Panc1 (cell line): ENCODE results near the gene CHPF2. TPM values are rescaled to one million over a fixed set of nuclear protein-coding genes. Genes with fewer than 3 reads are reported as not detected.

Source experiments
- ATAC-seq: fragments of 200-7000 bp; cut with Tn5 transposase; 2 replicates; pipeline ENCODE4 v1.9.1; 2020; ENCODE audit warnings: mild to moderate bottlenecking, moderate library complexity
- Bru-seq: library from RNA; stranded (reverse); fragments of 400-500 nt; gene quantifications from one replicate; lab custom pipeline; 2021; lab: Mats Ljungman, UMichigan
- BruChase-seq, 2 experiments: library from RNA; stranded (reverse); fragments of 400-500 nt; gene quantifications; one replicate each; lab custom pipeline; 2021; lab: Mats Ljungman, UMichigan
- BruUV-seq: library from RNA; stranded (reverse); fragments of 400-500 nt; replicated peaks from 2 replicates; lab custom pipeline; 2021; lab: Mats Ljungman, UMichigan
- CTCF ChIA-PET: fragments of 300-600 bp; sonication (Branson Sonifier 250); formaldehyde crosslinking; loops from one replicate; lab custom pipeline; 2022; ENCODE audit warnings: antibody characterized with exemption; lab: Charles Lee
- POLR2A ChIA-PET: fragments of 300-600 bp; sonication (Branson Sonifier 250); formaldehyde crosslinking; loops from one replicate; lab custom pipeline; 2022; ENCODE audit warnings: antibody characterized with exemption; lab: Charles Lee
- DNase-seq: peaks from one replicate; pipeline ENCODE4 v3.0.0-alpha.2; 2010; ENCODE audit warnings: low read depth, low spot score
- H3K27ac ChIP-seq: 2 replicates; pipeline ENCODE4 v1.5.1; 2011; ENCODE audit warnings: mild to moderate bottlenecking, low read length, inconsistent platforms
- H3K27me3 ChIP-seq: fragments of 200-500 bp; sonication (Bioruptor generic); 2 replicates; pipeline ENCODE4 v1.6.0; 2014; ENCODE audit warnings: low read length, inconsistent platforms; ENCODE audit not compliant: control insufficient read depth, insufficient read depth
- H3K36me3 ChIP-seq: fragments of 200-500 bp; sonication (Bioruptor generic); 2 replicates; pipeline ENCODE4 v1.5.1; 2014; ENCODE audit warnings: inconsistent platforms, mild to moderate bottlenecking, low read length, moderate library complexity; ENCODE audit not compliant: control insufficient read depth, insufficient read depth
- H3K4me1 ChIP-seq: 2 replicates; pipeline ENCODE4 v1.5.1; 2011; ENCODE audit warnings: inconsistent platforms, mild to moderate bottlenecking, low read length, moderate library complexity; ENCODE audit not compliant: control insufficient read depth, insufficient read depth
- H3K4me3 ChIP-seq, 2 experiments: 2 replicates each; pipeline ENCODE4 v1.5.1; 2011 to 2012; ENCODE audit warnings: low read depth in 2 of 2, low read length in 2 of 2, mild to moderate bottlenecking in 2 of 2, inconsistent platforms in 1 of 2, moderate library complexity in 1 of 2
- H3K9me3 ChIP-seq: fragments of 200-500 bp; sonication (Bioruptor generic); 2 replicates; pipeline ENCODE4 v1.5.1; 2014; ENCODE audit warnings: low read depth, mild to moderate bottlenecking, inconsistent platforms, low read length, moderate library complexity; ENCODE audit not compliant: control insufficient read depth, insufficient read depth
- POLR2AphosphoS5 ChIP-seq: IDR thresholded peaks from 2 replicates; pipeline ENCODE4 v1.6.1; 2012; ENCODE audit warnings: mild to moderate bottlenecking, low read depth, low read length, moderate library complexity
- SIN3A ChIP-seq: IDR thresholded peaks from 2 replicates; pipeline ENCODE4 v1.6.1; 2012; ENCODE audit warnings: low read depth, mild to moderate bottlenecking, low read length, moderate library complexity, borderline replicate concordance; ENCODE audit not compliant: insufficient read depth
- TCF7L2 ChIP-seq: IDR thresholded peaks from 2 replicates; pipeline ENCODE4 v1.6.1; 2011; ENCODE audit warnings: mild to moderate bottlenecking, low read depth, low read length, inconsistent platforms
- in situ Hi-C: cut with HindIII; loops from 2 replicates; pipeline ENCODE4 v1.10.0; 2016; ENCODE audit warnings: low sequenced_read_pairs, low pct_unique_long_range_greater_than_20kb
- intact Hi-C: fragments of 100-400 bp; cut with micrococcal nuclease; formaldehyde crosslinking; loops from one replicate; pipeline ENCODE4 v1.10.0; 2022; ENCODE audit not compliant: unreplicated experiment
- long read RNA-seq: library from polyadenylated mRNA; unstranded; transcript quantifications from one replicate; pipeline ENCODE4 v2.0.0, GENCODE V29; 2021; ENCODE audit not compliant: unreplicated experiment
- polyA plus RNA-seq: library from polyadenylated mRNA; unstranded; fragments of >200 nt; gene quantifications from one replicate; pipeline ENCODE4 v1.2.1, GENCODE V29; 2012; ENCODE audit warnings: missing spikeins; ENCODE audit not compliant: insufficient read length
- total RNA-seq: library from RNA; stranded (reverse); gene quantifications from one replicate; pipeline ENCODE4 v1.2.1, GENCODE V29; 2021; ENCODE audit not compliant: unreplicated experiment
- TF ChIP-seq, protein P1 (sequence below): fragments of 450-650 bp; IDR thresholded peaks from 2 replicates; pipeline ENCODE4 v1.5.1; 2017; ENCODE audit warnings: mild to moderate bottlenecking
- TF ChIP-seq, protein P2 (sequence below), 2 experiments: IDR thresholded peaks; 2 replicates each; pipeline ENCODE4 v1.6.1; 2011 to 2012; ENCODE audit warnings: low read depth in 2 of 2, control low read depth in 1 of 2, low read length in 1 of 2, mild to moderate bottlenecking in 1 of 2, moderate library complexity in 1 of 2; ENCODE audit not compliant: insufficient read depth in 1 of 2

The CHPF2 gene
- 44.9 TPM for total RNA-seq
- 43.7 TPM for polyA plus RNA-seq
- percentile 69 among the genes with signal in this experiment for Bru-seq, nascent RNA
- BruChase-seq, experiment 1, labeled RNA remaining after a 2-hour chase = percentile 93 among the genes with signal in this experiment
- BruChase-seq, experiment 2, labeled RNA remaining after a 6-hour chase = percentile 95 among the genes with signal in this experiment
- long read RNA-seq, transcript CHPF2-201 (4 exons, 3,978 nt) = major isoform, 67 of 92 reads
- long read RNA-seq, partial matches to known transcripts = 17 of 92 reads
- long read RNA-seq, other reads (novel, unspliced or antisense) = 7 of 92 reads

DNA sequence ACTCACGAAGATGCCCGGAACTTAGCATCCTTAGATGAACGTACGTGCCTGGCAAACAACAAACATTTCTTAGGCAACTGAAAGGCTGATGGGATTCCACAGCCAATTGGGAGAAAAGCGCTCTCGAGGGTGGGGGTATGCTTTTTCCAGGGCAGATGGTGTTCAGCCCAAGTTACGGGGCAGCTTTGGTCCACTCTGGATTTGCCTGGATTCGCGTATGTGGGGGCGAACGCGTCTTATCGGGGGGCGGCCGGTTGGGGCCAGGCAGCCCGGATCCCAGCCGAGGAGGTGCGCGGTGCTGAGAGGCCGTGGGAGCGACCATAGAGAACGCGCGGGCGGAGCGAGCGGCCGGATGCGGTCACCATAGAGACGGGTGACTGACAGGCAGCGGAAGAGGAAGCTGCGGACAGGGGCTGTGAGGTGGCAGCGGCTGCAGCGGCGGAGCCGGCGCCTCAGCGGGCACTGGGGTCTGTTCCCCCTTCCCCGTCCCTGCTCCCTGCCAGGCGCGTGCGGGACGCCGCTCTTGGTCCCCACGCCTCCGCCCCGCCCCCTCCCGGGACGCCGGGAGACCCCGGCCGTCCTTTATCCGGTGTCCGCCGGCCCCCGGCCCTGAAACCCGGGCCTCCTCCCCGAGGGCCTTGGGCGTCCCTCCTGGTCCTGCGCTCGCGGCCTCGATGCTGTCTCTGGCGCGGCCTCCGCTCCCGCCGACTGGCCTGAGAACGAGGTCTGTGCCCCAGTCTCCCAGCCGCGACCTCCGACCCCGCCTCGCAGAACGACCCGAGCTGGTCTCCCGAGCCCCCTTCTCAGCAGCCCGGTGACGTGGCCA is at the start of gene CHPF2:
TSS of gene CHPF2 (plus strand) at position 393 of the 826 bp plus-strand sequence. CDS start 1,529 bp downstream, outside the sequence.
- ATAC-seq (peak; percentile 98), DNase-seq (no peak)
- peaks cover 17% of the 10 kb centered on the region for H3K4me1 ChIP-seq
- in situ Hi-C loops (no loop called here), intact Hi-C loops (no loop called here)
- H3K9me3 ChIP-seq = no peaks in the 10 kb centered on the region
- TF ChIP-seq, protein P1, sequence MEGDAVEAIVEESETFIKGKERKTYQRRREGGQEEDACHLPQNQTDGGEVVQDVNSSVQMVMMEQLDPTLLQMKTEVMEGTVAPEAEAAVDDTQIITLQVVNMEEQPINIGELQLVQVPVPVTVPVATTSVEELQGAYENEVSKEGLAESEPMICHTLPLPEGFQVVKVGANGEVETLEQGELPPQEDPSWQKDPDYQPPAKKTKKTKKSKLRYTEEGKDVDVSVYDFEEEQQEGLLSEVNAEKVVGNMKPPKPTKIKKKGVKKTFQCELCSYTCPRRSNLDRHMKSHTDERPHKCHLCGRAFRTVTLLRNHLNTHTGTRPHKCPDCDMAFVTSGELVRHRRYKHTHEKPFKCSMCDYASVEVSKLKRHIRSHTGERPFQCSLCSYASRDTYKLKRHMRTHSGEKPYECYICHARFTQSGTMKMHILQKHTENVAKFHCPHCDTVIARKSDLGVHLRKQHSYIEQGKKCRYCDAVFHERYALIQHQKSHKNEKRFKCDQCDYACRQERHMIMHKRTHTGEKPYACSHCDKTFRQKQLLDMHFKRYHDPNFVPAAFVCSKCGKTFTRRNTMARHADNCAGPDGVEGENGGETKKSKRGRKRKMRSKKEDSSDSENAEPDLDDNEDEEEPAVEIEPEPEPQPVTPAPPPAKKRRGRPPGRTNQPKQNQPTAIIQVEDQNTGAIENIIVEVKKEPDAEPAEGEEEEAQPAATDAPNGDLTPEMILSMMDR = no peak
- TF ChIP-seq, protein P2, sequence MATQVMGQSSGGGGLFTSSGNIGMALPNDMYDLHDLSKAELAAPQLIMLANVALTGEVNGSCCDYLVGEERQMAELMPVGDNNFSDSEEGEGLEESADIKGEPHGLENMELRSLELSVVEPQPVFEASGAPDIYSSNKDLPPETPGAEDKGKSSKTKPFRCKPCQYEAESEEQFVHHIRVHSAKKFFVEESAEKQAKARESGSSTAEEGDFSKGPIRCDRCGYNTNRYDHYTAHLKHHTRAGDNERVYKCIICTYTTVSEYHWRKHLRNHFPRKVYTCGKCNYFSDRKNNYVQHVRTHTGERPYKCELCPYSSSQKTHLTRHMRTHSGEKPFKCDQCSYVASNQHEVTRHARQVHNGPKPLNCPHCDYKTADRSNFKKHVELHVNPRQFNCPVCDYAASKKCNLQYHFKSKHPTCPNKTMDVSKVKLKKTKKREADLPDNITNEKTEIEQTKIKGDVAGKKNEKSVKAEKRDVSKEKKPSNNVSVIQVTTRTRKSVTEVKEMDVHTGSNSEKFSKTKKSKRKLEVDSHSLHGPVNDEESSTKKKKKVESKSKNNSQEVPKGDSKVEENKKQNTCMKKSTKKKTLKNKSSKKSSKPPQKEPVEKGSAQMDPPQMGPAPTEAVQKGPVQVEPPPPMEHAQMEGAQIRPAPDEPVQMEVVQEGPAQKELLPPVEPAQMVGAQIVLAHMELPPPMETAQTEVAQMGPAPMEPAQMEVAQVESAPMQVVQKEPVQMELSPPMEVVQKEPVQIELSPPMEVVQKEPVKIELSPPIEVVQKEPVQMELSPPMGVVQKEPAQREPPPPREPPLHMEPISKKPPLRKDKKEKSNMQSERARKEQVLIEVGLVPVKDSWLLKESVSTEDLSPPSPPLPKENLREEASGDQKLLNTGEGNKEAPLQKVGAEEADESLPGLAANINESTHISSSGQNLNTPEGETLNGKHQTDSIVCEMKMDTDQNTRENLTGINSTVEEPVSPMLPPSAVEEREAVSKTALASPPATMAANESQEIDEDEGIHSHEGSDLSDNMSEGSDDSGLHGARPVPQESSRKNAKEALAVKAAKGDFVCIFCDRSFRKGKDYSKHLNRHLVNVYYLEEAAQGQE (IDR thresholded peaks at IDR 0.05; ENCODE audit: insufficient read depth in 1 of 2, low read depth in 2 of 2, low read length in 1 of 2) = no peak
- TF ChIP-seq SIN3A (peak; percentile 38; the same call in 1 of the 2 replicates), TCF7L2 (no peak), POLR2AphosphoS5 (peak; percentile 84)
- ChIA-PET CTCF (interaction anchor here (0.7 kb wide), 1 partner anchor 12 kb away, joined by 4 read pairs; no protein-coding TSS in a partner anchor), POLR2A (interaction anchor here (0.6 kb wide), 1 partner anchor 15 kb away, joined by 8 read pairs; no protein-coding TSS in a partner anchor)
- H3K27me3 ChIP-seq = no peaks in the 10 kb centered on the region
- no TSS peak for BruUV-seq
- no peaks in the 10 kb centered on the region; the same call in 1 of the 2 replicates for H3K36me3 ChIP-seq
- H3K4me3 ChIP-seq = peak within 1 kb of the TSS; percentile 91 to 96
- H3K27ac ChIP-seq = peak within 1 kb of the TSS; percentile 86

- intact Hi-C loops (no loop called here), in situ Hi-C loops (no loop called here)
- Histone ChIP-seq H3K36me3 (no peaks in the 10 kb centered on the region), H3K27me3 (no peaks in the 10 kb centered on the region), H3K4me1 (no peaks in the 10 kb centered on the region), H3K4me3 (no peak overlapping the region), H3K9me3 (no peaks in the 10 kb centered on the region), H3K27ac (no peak overlapping the region)
- no peak for TF ChIP-seq TCF7L2
- TF ChIP-seq, protein P1 = no peak
- no TSS peak for BruUV-seq
- ChIA-PET CTCF (no interaction called here), POLR2A (no interaction called here)
- ATAC-seq (no peak), DNase-seq (no peak)
These were observed 46.3 kb upstream of the CHPF2 start for GRCh38 chr7:151185762-151186639.
